ENCODE results near the gene ARL8B.
A peak's percentile ranks its signal among the peaks of the same experiment; 100 is the strongest.
"Not testable (repeated sequence)": the region's sequence is repeated elsewhere in the genome, so short reads cannot be mapped to it uniquely, and the experiment has no call there.

ARL8B gene

GRCh38 chr3:5122030-5122740 is at the start of gene ARL8B:
Gene ARL8B (plus strand): TSS chr3:5122292. CDS start chr3:5122466, 174 bp downstream.
- peak; percentile 92 for DNase-seq

GRCh38 chr3:5073374-5074085 is 48.6 kb upstream of the ARL8B start:
- no peak for DNase-seq

- no peak for DNase-seq
Observed at GRCh38 chr3:5078151-5078550, 43.9 kb upstream of the ARL8B start.

- no peak for DNase-seq
Observed at GRCh38 chr3:5079761-5080160, 42.3 kb upstream of the ARL8B start.

- no peak for DNase-seq
Observed at GRCh38 chr3:5080779-5081550, 41.1 kb upstream of the ARL8B start.

GRCh38 chr3:5081973-5082788 is 39.9 kb upstream of the ARL8B start:
- DNase-seq = not testable (repeated sequence)

- no peak for DNase-seq
Observed at GRCh38 chr3:5082789-5083115, 39.3 kb upstream of the ARL8B start.

GRCh38 chr3:5084224-5084623 is 37.9 kb upstream of the ARL8B start:
- DNase-seq = no peak

GRCh38 chr3:5086708-5087107 is 35.4 kb upstream of the ARL8B start:
- DNase-seq = no peak

GRCh38 chr3:5087209-5087608 is 34.9 kb upstream of the ARL8B start:
- DNase-seq = no peak

- DNase-seq = no peak
Observed at GRCh38 chr3:5090197-5090596, 31.9 kb upstream of the ARL8B start.

- no peak for DNase-seq
Observed at GRCh38 chr3:5092018-5092417, 30.1 kb upstream of the ARL8B start.

GRCh38 chr3:5093731-5094130 is 28.4 kb upstream of the ARL8B start:
- DNase-seq = no peak

GRCh38 chr3:5095886-5096285 is 26.2 kb upstream of the ARL8B start:
- DNase-seq = no peak

GRCh38 chr3:5096336-5097008 is 25.6 kb upstream of the ARL8B start:
- DNase-seq = no peak

GRCh38 chr3:5098346-5098745 is 23.7 kb upstream of the ARL8B start:
- no peak for DNase-seq

GRCh38 chr3:5102532-5102931 is 19.6 kb upstream of the ARL8B start:
- no peak for DNase-seq

GRCh38 chr3:5103743-5104142 is 18.3 kb upstream of the ARL8B start:
- no peak for DNase-seq

GRCh38 chr3:5105050-5105449 is 17.0 kb upstream of the ARL8B start:
- DNase-seq = no peak

- not testable (repeated sequence) for DNase-seq
Observed at GRCh38 chr3:5106371-5106770, 15.7 kb upstream of the ARL8B start.

GRCh38 chr3:5106933-5107334 is 15.2 kb upstream of the ARL8B start:
- not testable (repeated sequence) for DNase-seq

- no peak for DNase-seq
Observed at GRCh38 chr3:5110337-5110736, 11.8 kb upstream of the ARL8B start.

Data from RPMI8226 (cell line).